Measurements from ENCODE around the gene ANKRD60.
A peak's percentile ranks its signal among the peaks of the same experiment; 100 is the strongest.

The ANKRD60 gene

DNA sequence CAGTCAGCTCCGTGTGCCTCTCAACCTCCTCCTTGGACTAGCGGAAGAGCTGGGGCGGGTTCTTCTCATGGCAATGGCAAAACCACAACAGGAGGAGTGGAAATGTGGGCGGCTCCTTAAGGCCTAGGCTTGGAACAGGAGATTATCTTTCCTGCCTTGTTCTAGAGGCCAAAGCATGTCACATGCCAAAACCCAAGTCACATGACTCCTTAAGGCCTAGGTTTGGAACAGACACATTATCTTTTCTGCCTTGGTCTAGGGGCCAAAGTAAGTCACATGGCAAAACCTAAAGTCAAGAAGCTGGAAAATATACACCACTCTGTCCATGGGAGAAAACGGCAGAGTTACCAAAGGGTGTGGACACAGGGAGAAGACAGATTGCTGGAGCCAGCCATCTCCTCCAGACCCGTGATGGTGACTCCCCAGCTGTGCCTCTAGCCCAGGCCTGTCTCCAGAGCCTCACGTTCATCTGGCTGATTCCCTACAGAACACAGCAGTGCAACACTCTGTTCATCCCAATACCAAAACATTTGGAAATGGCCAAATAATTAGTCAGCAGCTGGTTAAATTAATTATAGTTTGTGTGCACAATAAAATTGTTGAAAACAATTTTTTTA is 34.2 kb downstream of the ANKRD60 start:
- DNase-seq (ENCODE audit: low read depth in 3 of 3), result no peak

- DNase-seq (ENCODE audit: low read depth in 3 of 3), result peak in 2 of 3 donors; percentile 8 to 25
These were observed 35.9 kb downstream of the ANKRD60 start for GRCh38 chr20:58192567-58192966.

- no peak for DNase-seq (ENCODE audit: low read depth in 3 of 3)
These were observed 36.4 kb downstream of the ANKRD60 start for GRCh38 chr20:58192065-58192464.

GRCh38 chr20:58188527-58188926 is 39.9 kb downstream of the ANKRD60 start:
- no peak for DNase-seq (ENCODE audit: low read depth in 3 of 3)

DNA sequence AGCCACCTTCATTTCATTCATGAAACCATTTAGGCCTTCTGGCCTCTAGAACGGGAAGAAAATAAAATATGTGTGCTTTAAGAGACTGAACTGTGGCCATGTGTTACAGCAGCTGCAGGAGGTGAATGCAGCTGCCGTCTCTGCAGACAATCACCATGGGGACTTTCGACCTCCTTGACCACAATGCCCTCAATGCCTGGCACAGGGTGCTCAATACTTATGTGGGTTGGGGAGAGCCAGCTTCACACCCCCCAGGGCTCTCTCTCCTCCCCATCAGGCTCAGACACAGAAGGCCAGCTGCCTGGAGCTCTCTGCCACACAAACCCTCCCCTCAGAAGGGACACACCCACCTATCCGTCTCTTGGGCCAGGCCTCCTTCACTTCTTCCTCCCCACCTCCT is 43.5 kb downstream of the ANKRD60 start:
- DNase-seq (ENCODE audit: low read depth in 3 of 3), result no peak

GRCh38 chr20:58184063-58184462 is 44.4 kb downstream of the ANKRD60 start:
- DNase-seq (ENCODE audit: low read depth in 3 of 3), result no peak

- DNase-seq (ENCODE audit: low read depth in 3 of 3), result no peak
These were observed 45.8 kb downstream of the ANKRD60 start for GRCh38 chr20:58182521-58183140.

- peak; percentile 32 to 61 (median 50) for DNase-seq (ENCODE audit: low read depth in 3 of 3)
These were observed 48.9 kb downstream of the ANKRD60 start for GRCh38 chr20:58179432-58180099.

DNA sequence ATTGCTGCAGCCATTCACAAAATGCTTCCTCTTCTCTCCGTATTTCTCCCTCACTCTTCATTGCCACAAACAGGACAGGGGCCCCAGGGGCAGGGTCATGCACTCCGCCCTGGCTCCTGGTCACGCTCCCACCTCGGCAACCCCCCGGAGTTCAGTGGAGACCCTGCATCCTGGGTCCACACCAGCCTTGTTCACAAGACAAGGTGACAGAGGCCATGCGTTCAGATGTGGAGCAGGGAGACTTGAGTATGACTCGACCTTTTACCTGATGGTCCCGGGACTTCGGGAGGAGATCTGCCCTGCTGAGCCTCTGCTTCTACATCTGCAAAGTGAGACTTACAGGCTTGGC is 49.4 kb downstream of the ANKRD60 start:
- DNase-seq (ENCODE audit: low read depth in 3 of 3), result no peak

GRCh38 chr20:58177799-58178198 is 50.7 kb downstream of the ANKRD60 start:
- DNase-seq (ENCODE audit: low read depth in 3 of 3), result no peak

DNA sequence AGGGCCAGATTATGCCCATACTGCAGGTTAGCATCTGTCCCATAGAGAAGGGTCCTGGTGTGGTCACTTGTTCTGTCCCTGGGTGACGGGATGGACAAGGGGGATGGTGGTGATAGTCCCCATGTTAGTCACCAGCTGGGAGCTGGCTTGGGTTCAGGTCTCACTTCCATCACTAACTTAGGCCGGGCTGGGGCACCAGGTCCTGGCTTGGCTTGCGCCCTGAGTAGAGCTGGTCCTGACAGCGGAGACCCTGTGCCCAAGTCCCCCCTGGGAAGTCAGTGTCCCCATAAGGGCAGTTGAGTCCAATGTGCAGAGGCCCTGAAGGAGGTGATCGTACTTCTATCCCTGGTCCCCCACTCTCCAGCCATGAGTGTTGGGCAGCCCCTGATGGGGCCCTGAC is 52.6 kb downstream of the ANKRD60 start:
- DNase-seq (ENCODE audit: low read depth in 3 of 3), result no peak

- no peak for DNase-seq (ENCODE audit: low read depth in 3 of 3)
These were observed 53.0 kb downstream of the ANKRD60 start for GRCh38 chr20:58175425-58175824.

DNA sequence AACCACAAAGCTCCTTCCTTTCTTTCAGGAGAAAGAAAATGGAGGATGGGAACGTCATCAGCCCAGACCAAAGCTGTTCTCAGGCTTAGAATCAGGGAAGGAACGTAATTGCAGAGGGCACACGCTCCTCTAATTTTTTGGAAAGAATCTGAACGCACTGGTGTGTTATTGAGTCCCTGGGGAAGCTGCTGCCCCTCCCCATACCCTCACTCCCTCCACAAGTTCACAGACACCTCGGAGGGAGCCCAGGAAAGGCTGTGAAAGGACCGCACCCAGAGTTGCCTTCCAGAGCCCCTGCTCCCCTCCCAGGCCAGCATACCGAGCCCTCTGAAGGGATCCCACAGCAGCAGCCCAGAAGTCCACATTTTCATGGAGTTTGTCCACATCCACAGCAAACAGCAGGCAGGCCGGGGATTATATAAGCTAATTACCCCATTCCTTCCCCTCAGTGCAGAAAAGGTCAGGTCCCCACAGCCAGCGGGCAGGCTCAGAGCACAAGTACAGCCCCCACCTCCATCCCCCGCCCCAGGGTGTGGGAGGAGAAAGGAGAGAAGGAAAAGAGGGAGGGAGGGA is 53.7 kb downstream of the ANKRD60 start:
- no peak for DNase-seq (ENCODE audit: low read depth in 3 of 3)

- DNase-seq (ENCODE audit: low read depth in 3 of 3), result no peak
These were observed 54.3 kb downstream of the ANKRD60 start for GRCh38 chr20:58173930-58174707.

- no peak for DNase-seq (ENCODE audit: low read depth in 3 of 3)
These were observed 55.4 kb downstream of the ANKRD60 start for GRCh38 chr20:58173091-58173490.

- DNase-seq (ENCODE audit: low read depth in 3 of 3), result no peak
These were observed 56.5 kb downstream of the ANKRD60 start for GRCh38 chr20:58171796-58172425.

DNA sequence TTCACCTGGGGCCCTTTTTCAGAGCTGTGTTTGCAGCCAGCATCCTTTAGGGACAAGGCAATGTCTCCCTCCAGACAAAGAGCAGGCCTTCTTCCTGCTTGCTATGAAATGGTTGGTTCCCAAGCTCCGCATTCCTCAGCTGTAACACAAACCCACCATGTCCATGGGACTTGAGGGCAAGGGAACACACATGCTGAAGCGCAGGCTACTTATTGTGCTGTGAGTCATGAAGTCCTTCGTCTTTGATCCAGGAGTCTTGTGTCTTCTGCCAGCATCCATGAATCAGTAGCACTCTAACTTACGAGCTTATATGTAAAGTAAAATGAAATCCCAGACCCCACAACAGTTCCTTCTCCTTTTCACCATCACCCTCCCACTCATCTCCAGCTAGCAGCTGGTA is 59.0 kb downstream of the ANKRD60 start:
- no peak for DNase-seq (ENCODE audit: low read depth in 3 of 3)

- no peak for DNase-seq (ENCODE audit: low read depth in 3 of 3)
These were observed 59.6 kb downstream of the ANKRD60 start for GRCh38 chr20:58168843-58169242.

DNA sequence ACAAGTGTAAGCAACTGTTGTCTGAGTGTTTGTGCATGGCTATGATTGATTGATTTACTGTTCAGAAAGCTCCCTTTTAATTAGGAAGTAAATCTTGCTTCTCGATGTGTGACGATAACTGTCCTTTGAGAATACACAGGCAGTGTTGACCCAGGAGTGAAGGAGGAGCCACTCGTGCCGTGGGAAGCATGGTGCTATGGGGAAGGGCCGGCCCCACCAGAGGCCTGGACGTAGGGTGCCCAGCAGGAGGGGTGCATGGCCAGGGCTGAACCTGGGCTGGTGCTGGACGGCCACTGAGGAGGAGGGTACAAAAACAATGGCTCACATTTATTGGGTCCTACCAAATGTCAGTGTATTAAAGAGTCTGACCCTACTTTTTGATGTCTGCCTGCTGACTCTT is 60.7 kb downstream of the ANKRD60 start:
- DNase-seq (ENCODE audit: low read depth in 3 of 3), result no peak

Measured in stimulated activated CD4-positive, alpha-beta T cell treated with anti-CD3 and anti-CD28 coated beads, TNF-alpha, amount 100 ng/mL, for 48 hours (primary cell).